22Rv1 (cell line): ENCODE measurements around the gene ESD.

ENCODE experiments used
- CTCF ChIP-seq: fragments of 450-650 bp; IDR thresholded peaks from 2 replicates; pipeline ENCODE4 v1.5.1; 2017; ENCODE audit warnings: mild to moderate bottlenecking
- ZFX ChIP-seq: fragments of 450-650 bp; IDR thresholded peaks from 2 replicates; pipeline ENCODE4 v1.6.1; 2017; ENCODE audit warnings: antibody characterized with exemption, borderline replicate concordance

- no peak for TF ChIP-seq CTCF
- TF ChIP-seq ZFX, result no peak
These were observed 20.1 kb upstream of the ESD start for GRCh38 chr13:46817095-46817494.
